NT2/D1 (cell line): ENCODE measurements around the gene ZNF358.

Experiments
- SUZ12 ChIP-seq: IDR thresholded peaks from 2 replicates; pipeline ENCODE4 v1.6.1; 2011; ENCODE audit not compliant: insufficient read length, insufficient read depth; ENCODE audit errors: extremely low read depth
- YY1 ChIP-seq: IDR thresholded peaks from 2 replicates; pipeline ENCODE4 v1.6.1; 2011; ENCODE audit not compliant: insufficient read length, insufficient read depth
- ZNF274 ChIP-seq: IDR thresholded peaks from 2 replicates; pipeline ENCODE4 v1.6.1; 2011; ENCODE audit warnings: mild to moderate bottlenecking, low read depth, low read length

- TF ChIP-seq SUZ12, result no peak
- no peak for TF ChIP-seq ZNF274
- no peak for TF ChIP-seq YY1
Observed at GRCh38 chr19:7483720-7484201, 32.1 kb upstream of the ZNF358 start.
